Activated CD4-positive, CD25-positive, alpha-beta regulatory T cell treated with anti-CD3 and anti-CD28 coated beads, Interleukin-2, amount 50 U/mL, for 16 hours (primary cell): Measurements from ENCODE around the gene CD81.

Experiments
- DNase-seq: peaks from one replicate; pipeline ENCODE4 v3.0.0-alpha.2; 2020; ENCODE audit warnings: low read depth, low spot score

The CD81 gene

DNA sequence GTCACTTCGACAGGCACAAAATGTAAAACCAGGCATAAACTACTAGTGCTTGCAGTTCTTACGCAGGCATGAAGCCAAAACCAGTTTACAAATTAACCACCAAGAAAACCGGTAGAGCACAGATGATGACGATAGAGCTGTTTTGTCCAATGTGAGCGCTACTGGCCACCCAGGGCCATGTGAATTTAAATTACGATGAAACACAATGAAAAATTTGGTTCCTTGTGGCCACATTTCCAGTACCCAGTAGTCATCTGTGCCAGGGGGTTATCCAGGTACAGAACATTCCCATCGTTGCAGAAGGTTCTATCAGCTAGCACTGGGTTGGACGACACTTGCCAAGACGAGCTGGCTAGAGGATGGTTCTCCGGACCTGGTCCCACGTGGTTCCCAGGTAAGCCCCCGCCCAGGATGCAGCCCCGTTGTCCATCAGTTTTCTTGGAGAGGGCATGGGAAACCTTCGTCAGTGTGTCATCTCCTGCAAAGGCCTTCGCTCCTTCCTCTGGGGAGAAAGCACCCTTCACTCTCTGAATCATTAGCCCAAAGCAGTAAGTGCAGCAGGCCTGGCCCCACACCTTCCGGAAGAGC lies 1.1 kb upstream of the CD81 start:
- DNase-seq = no peak

DNA sequence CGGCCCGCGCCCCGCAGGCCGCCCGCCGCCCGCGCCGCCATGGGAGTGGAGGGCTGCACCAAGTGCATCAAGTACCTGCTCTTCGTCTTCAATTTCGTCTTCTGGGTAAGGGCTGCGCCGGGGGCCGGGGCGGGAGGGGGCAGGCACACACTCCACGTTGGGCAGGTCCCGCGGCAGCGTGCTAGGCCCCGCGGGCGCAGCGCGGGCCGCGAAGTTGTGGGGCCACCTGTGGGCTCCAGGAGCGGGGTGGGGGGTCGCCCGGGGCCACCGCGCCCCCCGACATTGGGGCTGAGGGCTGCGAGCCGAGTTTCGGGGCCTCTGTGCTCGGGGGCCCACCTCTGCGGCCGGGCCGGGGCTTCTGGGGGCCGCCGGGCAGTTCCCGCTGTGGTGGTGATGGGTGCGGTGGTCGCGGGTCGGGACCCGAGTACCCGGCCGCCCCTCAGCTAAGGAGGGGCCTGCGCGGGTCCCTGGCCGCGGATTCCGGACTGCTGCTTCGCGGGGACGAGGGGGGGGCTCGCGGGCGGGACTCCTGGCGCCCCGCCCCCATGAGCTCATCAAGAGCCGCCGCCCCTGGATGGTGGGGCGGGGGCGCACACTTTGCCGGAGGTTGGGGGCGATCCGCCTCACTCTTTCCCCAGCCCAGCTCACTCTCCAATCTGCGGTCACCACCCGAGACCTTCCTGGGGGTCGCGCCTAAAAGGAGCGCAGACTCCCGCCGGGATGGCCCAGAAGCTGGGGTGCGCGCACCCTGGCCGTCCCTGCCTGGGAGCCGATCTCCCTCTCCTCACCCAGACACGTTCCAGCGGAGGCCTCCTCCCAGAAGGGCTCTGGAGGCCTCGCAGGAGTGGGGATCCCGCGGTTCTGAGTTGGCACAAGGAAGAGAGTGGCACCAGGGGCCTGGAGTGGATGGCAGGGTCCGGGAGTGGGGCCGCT lies 667 bp downstream of the CD81 start:
- DNase-seq = no peak

DNA sequence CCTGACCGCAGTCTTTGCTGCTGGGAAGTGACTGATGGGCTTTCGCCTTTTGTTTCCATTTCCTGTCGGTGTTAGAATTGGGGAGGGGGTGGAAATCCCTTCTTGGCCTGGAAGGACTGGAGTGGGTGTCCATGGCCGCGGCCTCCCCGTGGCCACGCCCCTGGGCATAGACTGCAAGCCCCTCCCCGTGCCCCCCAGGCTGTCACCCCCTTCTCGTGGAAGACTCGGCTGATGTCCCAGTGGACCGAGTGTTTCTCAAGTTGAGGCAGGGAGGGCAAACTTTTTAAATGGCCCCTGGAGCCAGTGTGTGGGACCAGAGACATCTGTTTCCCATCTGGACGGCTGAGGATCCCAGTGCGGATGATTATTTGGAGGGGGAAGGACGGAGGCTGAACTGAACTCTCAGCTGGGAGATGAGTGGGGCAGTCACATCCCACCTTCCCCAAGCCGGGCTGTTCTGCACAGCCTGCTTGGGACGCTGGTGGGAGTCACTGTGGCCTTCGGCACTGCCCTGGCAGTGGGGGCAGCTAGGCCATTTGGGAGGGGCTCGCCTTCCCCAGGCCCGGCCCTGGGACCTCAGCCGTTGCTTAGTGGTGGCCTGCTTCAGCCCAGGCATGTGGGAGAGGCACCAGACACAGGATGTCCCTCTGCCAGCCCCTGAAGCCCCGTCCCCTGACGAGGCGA lies 1.6 kb downstream of the CD81 start:
- no peak for DNase-seq

DNA sequence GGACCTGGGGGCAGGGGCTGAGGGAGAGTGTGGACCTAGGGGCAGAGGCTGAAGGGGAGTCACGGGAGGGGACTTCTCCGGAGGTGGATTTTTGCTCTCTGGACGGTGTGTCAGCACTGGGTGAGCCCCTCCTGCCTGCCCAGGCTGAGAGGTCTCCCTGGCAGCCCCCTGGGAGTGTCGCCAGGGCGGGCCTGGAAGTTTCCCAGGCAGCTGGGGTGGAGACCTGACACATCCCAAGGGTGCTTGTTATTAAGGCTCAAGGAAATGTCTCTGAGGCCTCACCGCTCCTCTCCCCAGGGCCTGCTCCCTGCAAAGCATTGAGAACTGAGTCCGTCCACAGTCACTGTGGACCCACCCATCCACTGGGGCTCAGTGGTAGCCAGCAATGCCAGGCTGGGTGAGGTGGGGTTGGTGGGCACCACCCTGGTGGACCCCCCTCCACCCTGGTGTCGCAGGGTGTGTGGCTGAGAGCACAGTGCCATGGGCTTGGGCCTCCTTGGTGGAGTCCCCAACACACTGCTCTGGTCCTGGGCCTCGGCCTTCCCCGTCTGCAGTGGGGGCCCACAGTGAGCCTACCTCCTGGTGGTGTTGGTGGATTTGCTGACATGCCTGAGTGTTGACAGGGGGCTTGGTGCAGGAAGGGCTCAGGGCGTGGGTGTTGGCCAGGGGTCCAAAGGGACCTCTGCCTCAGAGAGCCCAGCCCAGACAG lies 2.5 kb downstream of the CD81 start:
- DNase-seq = no peak

DNA sequence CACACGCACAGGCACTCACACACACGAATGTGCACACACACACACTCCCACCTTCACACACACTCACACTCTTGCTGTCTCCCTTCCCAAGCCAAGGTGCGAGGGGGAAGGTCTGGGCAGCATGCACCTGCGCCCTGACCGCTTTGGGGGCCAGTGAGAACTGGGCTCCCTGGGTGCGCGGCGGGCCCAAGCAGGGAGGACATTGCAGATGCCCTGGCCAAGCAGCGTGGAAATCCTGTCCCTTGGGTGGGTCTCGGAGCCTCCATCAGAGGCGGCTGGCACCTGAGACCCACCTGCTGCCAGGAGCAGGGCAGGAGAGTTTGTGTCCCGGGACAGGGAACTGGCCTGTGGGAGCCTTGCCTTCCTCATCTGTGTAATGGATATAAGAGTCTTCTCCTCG lies 3.3 kb downstream of the CD81 start:
- no peak for DNase-seq

DNA sequence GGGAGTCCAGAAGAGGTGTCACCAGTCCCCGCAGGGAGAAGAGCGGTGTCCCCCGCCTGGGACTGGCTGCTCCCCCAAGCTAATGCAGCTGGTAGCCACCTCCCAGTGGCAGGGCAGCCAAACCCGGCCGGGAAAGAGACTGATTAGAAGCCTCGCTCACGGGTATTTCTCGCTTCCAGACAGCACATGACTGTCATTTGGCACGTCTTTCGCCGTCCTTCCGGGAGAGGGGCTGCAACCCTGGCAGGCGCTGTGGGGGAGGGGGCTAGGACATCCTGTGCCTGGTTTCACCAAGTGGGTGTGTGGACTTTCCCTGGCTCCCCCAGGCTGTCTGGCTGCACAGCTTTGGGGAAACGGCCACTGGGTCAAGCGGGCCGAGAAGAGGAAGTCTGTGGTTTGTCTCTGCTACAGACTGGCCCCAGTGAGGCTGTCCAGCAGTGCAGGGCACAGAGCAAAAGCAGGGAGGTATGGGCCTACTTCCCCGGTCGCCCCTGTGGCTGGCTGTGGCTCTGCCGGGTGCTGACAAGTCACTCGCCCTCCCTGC lies 3.8 kb downstream of the CD81 start:
- no peak for DNase-seq

DNA sequence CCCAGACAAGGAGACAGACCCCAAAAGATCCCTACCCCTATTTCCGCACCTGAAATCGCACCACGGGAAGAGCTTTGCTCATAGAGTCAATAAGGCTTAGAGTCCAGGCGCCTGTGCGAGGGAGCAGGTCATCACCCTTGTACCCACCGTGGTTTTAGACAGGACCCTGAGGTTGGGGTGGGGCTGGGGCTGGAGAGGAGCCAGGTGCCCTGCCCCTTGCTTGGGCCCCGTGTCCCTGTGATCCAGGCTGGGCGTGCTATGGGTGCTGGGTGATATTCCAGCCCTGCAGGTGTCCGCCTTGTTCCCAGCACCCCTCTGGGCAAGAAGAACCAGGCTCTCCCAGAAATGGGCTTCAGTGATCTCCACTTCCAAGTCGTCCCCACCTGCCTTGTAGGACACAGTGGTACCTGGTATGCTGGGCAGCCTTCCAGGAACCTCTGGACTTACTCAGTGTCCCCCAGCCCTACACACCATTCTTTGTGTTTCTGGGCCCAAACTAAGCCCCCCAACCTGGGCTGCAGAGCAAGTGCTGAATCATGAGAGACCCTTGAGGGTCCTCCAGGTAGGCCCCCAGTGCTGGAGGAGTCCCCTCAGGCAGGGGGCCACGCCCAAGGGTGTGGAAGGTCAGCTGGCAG lies 4.5 kb downstream of the CD81 start:
- no peak for DNase-seq

DNA sequence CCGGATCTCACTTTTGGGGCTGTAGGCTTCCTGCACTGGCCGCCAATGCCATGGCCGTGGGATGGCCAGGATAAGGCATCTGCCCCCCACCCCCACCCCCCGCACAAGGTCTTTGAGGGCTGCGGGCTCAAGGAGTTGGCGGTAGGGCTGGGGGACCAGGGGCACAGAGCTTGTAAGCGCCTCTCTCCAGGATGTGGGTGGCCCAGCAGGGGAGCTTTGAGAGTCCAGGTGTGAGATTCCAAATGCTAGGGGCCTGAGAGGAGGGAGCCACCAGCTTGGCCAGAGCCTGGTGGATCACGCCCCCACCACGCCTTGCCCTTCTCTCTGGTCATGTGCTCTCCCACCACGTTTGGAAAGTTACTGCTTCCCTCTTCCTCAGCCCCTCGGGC lies 5.0 kb downstream of the CD81 start:
- no peak for DNase-seq

DNA sequence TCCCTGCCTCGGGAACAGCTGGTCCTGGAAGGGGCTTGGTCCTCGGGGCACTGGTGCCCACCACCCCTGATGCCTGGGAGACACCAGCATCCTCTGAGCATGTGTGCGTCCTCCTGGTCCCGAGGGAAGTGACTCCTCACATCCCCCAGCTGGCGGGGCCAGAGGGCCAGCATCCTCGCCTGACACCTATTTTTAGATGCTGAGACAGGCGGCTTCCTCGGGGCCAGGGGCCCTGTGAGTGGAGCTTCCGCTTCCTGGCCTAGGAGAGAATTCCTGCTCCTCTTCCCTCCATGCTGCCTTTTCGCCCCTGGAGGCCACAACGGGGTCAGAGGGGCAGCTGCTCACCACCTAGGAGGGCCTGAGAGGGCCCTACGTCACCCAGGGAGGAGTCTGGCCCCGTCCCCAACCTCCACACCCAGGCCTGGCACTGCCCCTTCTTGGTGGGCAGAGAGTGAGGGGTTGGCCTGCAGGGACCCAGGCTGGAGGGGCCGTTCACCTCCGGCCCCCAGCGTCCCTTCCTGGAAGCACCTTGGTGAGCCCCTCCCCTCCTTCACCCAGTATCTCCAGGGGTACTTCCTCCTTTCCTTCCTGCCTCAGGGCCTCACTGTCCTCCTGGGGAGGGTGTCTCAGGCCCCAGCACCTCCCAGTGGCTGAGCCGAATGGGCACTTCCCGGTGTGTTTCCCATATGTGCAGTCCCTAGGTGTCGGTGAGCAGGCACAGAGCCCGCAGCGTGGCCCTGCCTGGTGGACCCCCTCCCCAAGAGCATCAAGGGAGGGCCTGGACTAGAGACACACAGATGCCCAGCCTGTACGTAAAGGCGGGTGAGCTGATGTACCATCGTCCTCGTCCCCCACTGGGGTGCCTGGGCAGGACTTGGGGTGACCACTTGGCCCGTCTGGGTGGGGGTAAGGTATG lies 6.1 kb downstream of the CD81 start:
- no peak for DNase-seq

GRCh38 chr11:2383852-2384804 lies 7.0 kb downstream of the CD81 start:
- DNase-seq = no peak

DNA sequence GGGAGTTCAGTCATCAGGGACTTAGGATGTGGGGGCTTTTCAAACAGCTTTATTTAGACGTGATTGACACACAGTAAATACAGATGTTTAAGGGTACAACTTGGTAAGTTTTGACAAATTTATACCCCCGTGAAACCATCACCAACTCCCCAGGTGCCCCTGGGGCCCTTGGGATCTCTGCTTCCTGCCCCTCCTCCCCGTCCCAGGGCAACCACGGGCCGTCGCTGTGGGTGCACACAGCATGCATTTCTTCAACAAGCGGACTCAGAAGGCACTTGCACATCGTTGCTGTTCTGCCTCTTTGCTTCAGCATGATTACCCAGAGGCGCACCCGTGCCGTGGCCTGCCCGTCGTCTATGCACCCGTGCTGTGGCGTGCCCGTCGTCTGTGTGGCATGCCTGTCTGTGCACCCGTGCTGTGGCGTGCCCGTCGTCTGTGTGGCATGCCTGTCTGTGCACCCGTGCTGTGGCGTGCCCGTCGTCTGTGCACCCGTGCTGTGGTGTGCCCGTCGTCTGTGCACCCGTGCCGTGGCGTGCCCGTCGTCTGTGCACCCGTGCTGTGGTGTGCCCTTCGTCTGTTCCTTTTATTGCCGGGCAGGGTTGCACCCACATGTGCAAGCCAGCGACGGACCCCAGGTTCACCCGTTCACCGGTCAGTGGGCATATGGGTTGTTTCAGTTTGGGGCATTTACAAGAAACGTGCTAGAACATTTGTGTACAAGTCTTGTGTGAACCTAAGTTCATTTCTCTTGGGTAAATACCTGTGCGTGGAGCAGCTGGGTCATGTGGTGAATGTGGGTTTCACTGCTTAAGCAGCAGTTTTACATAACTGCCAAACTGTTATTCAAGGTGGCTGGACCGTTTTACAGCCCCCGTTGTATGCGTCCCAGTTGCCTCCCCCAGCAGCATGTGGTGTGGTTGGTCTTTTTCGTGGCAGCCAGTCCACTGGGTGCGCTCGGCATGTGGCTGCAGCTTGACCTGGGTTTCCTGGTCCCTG lies 8.3 kb downstream of the CD81 start:
- DNase-seq = no peak

DNA sequence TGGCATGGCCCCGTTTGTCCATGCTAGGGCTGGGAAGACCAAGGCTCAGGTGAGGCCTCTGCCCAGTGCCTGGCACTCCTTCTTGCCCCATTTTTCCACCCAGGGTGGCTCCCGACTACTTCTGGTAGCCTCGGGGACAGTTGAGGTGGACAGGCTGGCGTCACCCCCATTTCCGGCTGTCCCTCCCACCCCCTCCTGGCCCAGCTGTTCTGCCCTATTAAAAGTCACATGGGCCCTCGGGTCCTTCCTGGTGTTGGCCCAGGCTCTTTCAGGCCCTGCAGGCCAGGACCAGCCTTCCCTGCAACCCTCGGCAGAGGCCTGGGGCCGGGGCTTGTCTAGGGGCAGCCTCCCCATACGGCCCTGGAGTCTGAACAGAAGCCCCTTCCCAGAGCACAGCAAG lies 9.5 kb downstream of the CD81 start:
- DNase-seq = no peak

DNA sequence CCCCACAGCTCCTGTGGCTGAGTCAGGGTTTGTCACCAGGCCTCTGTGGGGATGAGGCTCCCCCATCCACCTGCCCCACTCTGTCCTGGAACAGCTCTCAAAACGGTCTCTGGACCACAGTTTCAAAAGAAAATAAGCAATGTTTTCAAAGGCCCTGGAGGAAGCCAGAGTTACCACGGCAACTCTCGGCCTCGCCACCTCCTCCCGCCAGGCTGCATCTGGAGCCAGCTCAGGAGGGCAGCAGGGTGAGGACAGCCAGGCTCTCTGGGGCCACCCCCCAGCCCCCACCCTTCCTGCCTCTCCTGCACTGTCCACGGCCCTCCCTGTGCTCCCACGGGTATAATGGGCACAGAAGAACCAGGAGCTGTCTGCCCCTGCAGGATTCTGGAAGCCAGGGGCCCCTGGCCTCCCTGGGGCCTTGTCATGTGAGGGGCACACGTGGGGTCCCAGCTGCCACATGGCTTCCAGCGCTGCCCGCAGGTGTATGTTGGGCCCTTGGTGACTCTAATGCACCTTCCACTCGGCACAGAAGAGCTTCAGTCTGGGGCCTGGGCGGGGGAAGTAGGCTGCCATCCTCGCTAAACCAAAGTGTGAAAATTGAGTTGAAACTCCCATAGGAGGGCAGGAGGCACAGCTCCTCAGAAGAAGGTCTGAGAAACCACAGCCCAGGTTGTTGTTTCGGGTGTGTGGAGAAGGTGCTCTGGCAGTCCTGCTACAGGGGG lies 10.3 kb downstream of the CD81 start:
- DNase-seq = no peak

- DNase-seq = no peak
These were observed 11.6 kb downstream of the CD81 start for GRCh38 chr11:2388431-2389376.

DNA sequence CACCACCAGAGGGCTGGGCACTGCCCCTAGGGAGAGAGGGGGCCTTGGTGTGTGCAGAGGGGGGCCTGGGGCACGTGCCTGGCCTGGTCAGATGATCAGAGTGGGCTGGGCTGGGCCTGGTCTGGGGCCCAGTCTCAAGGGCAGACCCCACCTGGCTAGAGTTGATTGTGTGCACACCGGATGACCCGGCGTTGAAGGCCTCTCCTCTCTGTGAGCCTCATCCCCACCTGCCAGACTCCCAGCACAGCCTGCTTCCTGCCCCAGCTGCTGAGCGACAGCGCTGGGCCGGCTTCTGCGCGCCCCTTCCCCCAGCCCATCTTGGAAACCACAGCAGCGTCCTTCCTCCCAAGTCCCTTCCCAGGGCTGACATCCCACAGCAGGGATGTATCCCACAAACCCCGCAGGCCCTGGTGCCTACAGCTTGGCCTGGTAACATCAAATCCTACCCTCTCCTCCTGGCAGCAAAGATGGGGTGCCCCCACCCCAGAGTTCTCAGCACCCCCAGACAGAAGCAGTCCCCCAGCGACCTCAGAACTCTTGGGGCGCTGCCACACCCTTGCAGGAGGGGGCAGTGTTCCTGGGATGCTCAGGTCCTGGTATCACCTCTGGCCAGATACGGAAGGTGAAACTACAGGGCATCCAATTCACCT lies 12.4 kb downstream of the CD81 start:
- DNase-seq = no peak
